HUES48 (cell line): ENCODE results near the gene AAMDC.
"Not testable (repeated sequence)": the region's sequence is repeated elsewhere in the genome, so short reads cannot be mapped to it uniquely, and the experiment has no call there.

Experiments
- H3K27ac ChIP-seq: one replicate; pipeline ENCODE4 v1.7.0; 2013; ENCODE audit warnings: low read depth, low read length, inconsistent platforms
- H3K27me3 ChIP-seq: 2 replicates; pipeline ENCODE4 v1.6.1; 2013; ENCODE audit warnings: mild to moderate bottlenecking, low read length; ENCODE audit not compliant: control insufficient read depth, insufficient read depth
- H3K36me3 ChIP-seq: 2 replicates; pipeline ENCODE4 v1.6.1; 2013; ENCODE audit warnings: low read length; ENCODE audit not compliant: control insufficient read depth, insufficient read depth
- H3K4me1 ChIP-seq: 2 replicates; pipeline ENCODE4 v1.6.1; 2013; ENCODE audit warnings: mild to moderate bottlenecking, low read length; ENCODE audit not compliant: control insufficient read depth, insufficient read depth
- H3K4me3 ChIP-seq: 2 replicates; pipeline ENCODE4 v1.5.1; 2013; ENCODE audit warnings: mild to moderate bottlenecking, low read depth, low read length
- H3K9ac ChIP-seq: 2 replicates; pipeline ENCODE4 v1.6.1; 2013; ENCODE audit warnings: mild to moderate bottlenecking, low read depth, low read length, moderate library complexity
- H3K9me3 ChIP-seq: 2 replicates; pipeline ENCODE4 v1.6.1; 2013; ENCODE audit warnings: low read length; ENCODE audit not compliant: control insufficient read depth, insufficient read depth

The AAMDC gene

GRCh38 chr11:77861444-77861843 lies 40.5 kb downstream of the AAMDC start:
- H3K4me1 ChIP-seq, H3K27me3 ChIP-seq, H3K36me3 ChIP-seq, H3K9ac ChIP-seq, H3K27ac ChIP-seq, H3K4me3 ChIP-seq, H3K9me3 ChIP-seq: not testable (repeated sequence)

- H3K4me1 ChIP-seq, result no peaks in the 10 kb centered on the region
- no peaks in the 10 kb centered on the region for H3K9me3 ChIP-seq
These were observed 44.9 kb downstream of the AAMDC start for GRCh38 chr11:77865805-77866204.

GRCh38 chr11:77866336-77866735 lies 45.4 kb downstream of the AAMDC start:
- 0 out of 2 replicates have a peak, but pooled peaks cover 7% of the 10 kb centered on the region for H3K36me3 ChIP-seq
- H3K27me3 ChIP-seq, result no peaks in the 10 kb centered on the region
- H3K27ac ChIP-seq, result no peak overlapping the region
- no peak overlapping the region for H3K4me3 ChIP-seq
- H3K9me3 ChIP-seq, result no peaks in the 10 kb centered on the region
- H3K9ac ChIP-seq, result no peak overlapping the region
- no peaks in the 10 kb centered on the region for H3K4me1 ChIP-seq

More at GRCh38 chr11:77865805-77866204, 44.9 kb downstream of the AAMDC start:
- Histone ChIP-seq H3K27ac (no peak overlapping the region), H3K36me3 (0 out of 2 replicates have a peak, but pooled peaks cover 7% of the 10 kb centered on the region), H3K4me3 (no peak overlapping the region), H3K27me3 (no peaks in the 10 kb centered on the region), H3K9ac (no peak overlapping the region)

GRCh38 chr11:77868744-77869143 lies 47.8 kb downstream of the AAMDC start:
- no peaks in the 10 kb centered on the region for H3K9me3 ChIP-seq
- H3K9ac ChIP-seq, result no peak overlapping the region
- H3K27me3 ChIP-seq, result no peaks in the 10 kb centered on the region
- 0 out of 2 replicates have a peak, but pooled peaks cover 7% of the 10 kb centered on the region for H3K36me3 ChIP-seq
- H3K4me3 ChIP-seq, result no peak overlapping the region
- no peak overlapping the region for H3K27ac ChIP-seq
- no peaks in the 10 kb centered on the region for H3K4me1 ChIP-seq

GRCh38 chr11:77871855-77872254 lies 50.9 kb downstream of the AAMDC start:
- H3K27ac ChIP-seq, result no peak overlapping the region
- no peaks in the 10 kb centered on the region for H3K27me3 ChIP-seq
- H3K9me3 ChIP-seq, result no peaks in the 10 kb centered on the region
- H3K4me3 ChIP-seq, result no peak overlapping the region
- H3K4me1 ChIP-seq, result peaks cover 10% of the 10 kb centered on the region; the same call in 1 of the 2 replicates
- H3K9ac ChIP-seq, result no peak overlapping the region
- 0 out of 2 replicates have a peak, but pooled peaks cover 13% of the 10 kb centered on the region for H3K36me3 ChIP-seq

- no peaks in the 10 kb centered on the region for H3K27me3 ChIP-seq
- peaks cover 10% of the 10 kb centered on the region; the same call in 1 of the 2 replicates for H3K4me1 ChIP-seq
- H3K4me3 ChIP-seq, result no peak overlapping the region
- H3K27ac ChIP-seq, result no peak overlapping the region
- H3K9me3 ChIP-seq, result no peaks in the 10 kb centered on the region
- no peak overlapping the region for H3K9ac ChIP-seq
- H3K36me3 ChIP-seq, result peaks cover 16% of the 10 kb centered on the region; the same call in 1 of the 2 replicates
These were observed 52.4 kb downstream of the AAMDC start for GRCh38 chr11:77873345-77873744.

GRCh38 chr11:77874206-77874605 lies 53.3 kb downstream of the AAMDC start:
- Histone ChIP-seq H3K4me3 (no peak overlapping the region), H3K9ac (no peak overlapping the region), H3K4me1 (peaks cover 10% of the 10 kb centered on the region; the same call in 1 of the 2 replicates), H3K9me3 (no peaks in the 10 kb centered on the region), H3K27me3 (no peaks in the 10 kb centered on the region), H3K27ac (no peak overlapping the region), H3K36me3 (peaks cover 23% of the 10 kb centered on the region)

GRCh38 chr11:77876045-77876444 lies 55.1 kb downstream of the AAMDC start:
- H3K36me3 ChIP-seq, result peaks cover 26% of the 10 kb centered on the region
- no peak overlapping the region for H3K27ac ChIP-seq
- no peaks in the 10 kb centered on the region for H3K27me3 ChIP-seq
- H3K4me1 ChIP-seq, result peaks cover 10% of the 10 kb centered on the region; the same call in 1 of the 2 replicates
- no peaks in the 10 kb centered on the region for H3K9me3 ChIP-seq
- H3K4me3 ChIP-seq, result no peak overlapping the region
- no peak overlapping the region for H3K9ac ChIP-seq

GRCh38 chr11:77878247-77878646 lies 57.3 kb downstream of the AAMDC start:
- not testable (repeated sequence) for H3K27me3 ChIP-seq, H3K4me3 ChIP-seq, H3K9me3 ChIP-seq, H3K4me1 ChIP-seq, H3K27ac ChIP-seq, H3K9ac ChIP-seq
- peaks cover 39% of the 10 kb centered on the region for H3K36me3 ChIP-seq

GRCh38 chr11:77879218-77879617 lies 58.3 kb downstream of the AAMDC start:
- Histone ChIP-seq H3K9ac (no peak overlapping the region), H3K9me3 (no peaks in the 10 kb centered on the region), H3K36me3 (peaks cover 45% of the 10 kb centered on the region), H3K4me3 (no peak overlapping the region), H3K27ac (no peak overlapping the region), H3K27me3 (no peaks in the 10 kb centered on the region), H3K4me1 (peaks cover 10% of the 10 kb centered on the region; the same call in 1 of the 2 replicates)

- H3K36me3 ChIP-seq, result peaks cover 43% of the 10 kb centered on the region
- no peaks in the 10 kb centered on the region for H3K27me3 ChIP-seq
- no peak overlapping the region for H3K4me3 ChIP-seq
These were observed 61.5 kb downstream of the AAMDC start for GRCh38 chr11:77882396-77882795.

More at GRCh38 chr11:77882396-77882795, 61.5 kb downstream of the AAMDC start:
- H3K9me3 ChIP-seq, result no peaks in the 10 kb centered on the region
- no peaks in the 10 kb centered on the region for H3K4me1 ChIP-seq
- no peak overlapping the region for H3K27ac ChIP-seq
- H3K9ac ChIP-seq, result no peak overlapping the region
